Hematopoietic multipotent progenitor cell treated with erythropoietin and hydrocortisone succinate and interleukin-3 and kit ligand, for 17 days (in vitro differentiated cells): ENCODE results near the gene DIPK1A.
"Not testable (repeated sequence)": the region's sequence is repeated elsewhere in the genome, so short reads cannot be mapped to it uniquely, and the experiment has no call there.

Experiments
- DNase-seq: peaks from one replicate; pipeline ENCODE4 v3.0.0-alpha.2; 2015; ENCODE audit warnings: low spot score

The DIPK1A gene

GRCh38 chr1:92921031-92922023 is 39.9 kb downstream of the DIPK1A start:
- no peak for DNase-seq

GRCh38 chr1:92916899-92917298 is 44.4 kb downstream of the DIPK1A start:
- DNase-seq = no peak

- no peak for DNase-seq
Measured at GRCh38 chr1:92915547-92915946, 45.7 kb downstream of the DIPK1A start.

- no peak for DNase-seq
Measured at GRCh38 chr1:92913093-92913819, 48.0 kb downstream of the DIPK1A start.

- no peak for DNase-seq
Measured at GRCh38 chr1:92910081-92910480, 51.2 kb downstream of the DIPK1A start.

GRCh38 chr1:92909321-92909720 is 51.9 kb downstream of the DIPK1A start:
- DNase-seq = no peak

- DNase-seq = no peak
Measured at GRCh38 chr1:92907949-92908684, 53.1 kb downstream of the DIPK1A start.

- DNase-seq = no peak
Measured at GRCh38 chr1:92903765-92904164, 57.5 kb downstream of the DIPK1A start.

- no peak for DNase-seq
Measured at GRCh38 chr1:92902406-92902744, 58.9 kb downstream of the DIPK1A start.

- no peak for DNase-seq
Measured at GRCh38 chr1:92901699-92902405, 59.4 kb downstream of the DIPK1A start.

GRCh38 chr1:92901126-92901525 is 60.1 kb downstream of the DIPK1A start:
- no peak for DNase-seq

GRCh38 chr1:92900539-92900938 is 60.7 kb downstream of the DIPK1A start:
- no peak for DNase-seq

GRCh38 chr1:92899780-92900179 is 61.5 kb downstream of the DIPK1A start:
- no peak for DNase-seq

- DNase-seq = not testable (repeated sequence)
Measured at GRCh38 chr1:92898053-92898452, 63.2 kb downstream of the DIPK1A start.

- DNase-seq = no peak
Measured at GRCh38 chr1:92887465-92887864, 73.8 kb downstream of the DIPK1A start.

- no peak for DNase-seq
Measured at GRCh38 chr1:92886886-92887419, 74.3 kb downstream of the DIPK1A start.

GRCh38 chr1:92884195-92884594 is 77.1 kb downstream of the DIPK1A start:
- DNase-seq = no peak

GRCh38 chr1:92883297-92883696 is 78.0 kb downstream of the DIPK1A start:
- DNase-seq = no peak

GRCh38 chr1:92882819-92883218 is 78.4 kb downstream of the DIPK1A start:
- DNase-seq = no peak

GRCh38 chr1:92881391-92881790 is 79.9 kb downstream of the DIPK1A start:
- no peak for DNase-seq

GRCh38 chr1:92879316-92879968 is 81.8 kb downstream of the DIPK1A start:
- DNase-seq = no peak
